Activated CD4-positive, alpha-beta T cell treated with anti-CD3 and anti-CD28 coated beads, Interleukin-2, amount 10 ng/mL, durations not matched to agents 24 days and 14 days (primary cell): Measurements from ENCODE around the gene MTX1. TPM values are rescaled to one million over a fixed set of nuclear protein-coding genes. Genes with fewer than 3 reads are reported as not detected.

ENCODE experiments used
- DNase-seq: peaks from one replicate; pipeline ENCODE4 v3.0.0; 2022
- H3K27ac Mint-ChIP-seq: one replicate; pipeline ENCODE4 v1.8.0; 2022; ENCODE audit warnings: mild to moderate bottlenecking, mixed read lengths
- H3K27me3 Mint-ChIP-seq: one replicate; pipeline ENCODE4 v1.8.0; 2022; ENCODE audit warnings: mixed read lengths
- H3K36me3 Mint-ChIP-seq: one replicate; pipeline ENCODE4 v1.8.0; 2022; ENCODE audit warnings: low read depth, mild to moderate bottlenecking, mixed read lengths
- H3K4me1 Mint-ChIP-seq: one replicate; pipeline ENCODE4 v1.8.0; 2021; ENCODE audit warnings: mixed read lengths
- H3K4me3 Mint-ChIP-seq: one replicate; pipeline ENCODE4 v1.8.0; 2022; ENCODE audit warnings: mild to moderate bottlenecking, moderate library complexity, mixed read lengths
- H3K9me3 Mint-ChIP-seq: one replicate; pipeline ENCODE4 v1.8.0; 2021; ENCODE audit warnings: mixed read lengths
- intact Hi-C: fragments of 100-400 bp; cut with micrococcal nuclease; formaldehyde crosslinking; loops from one replicate; pipeline ENCODE4 v1.15.1; 2023
- total RNA-seq: library from RNA; stranded (reverse); gene quantifications from 2 replicates; pipeline ENCODE4 v1.2.3, GENCODE V29; 2022

The MTX1 gene
- total RNA-seq, 1 donor from 2014 or later: 64.7 TPM

DNA sequence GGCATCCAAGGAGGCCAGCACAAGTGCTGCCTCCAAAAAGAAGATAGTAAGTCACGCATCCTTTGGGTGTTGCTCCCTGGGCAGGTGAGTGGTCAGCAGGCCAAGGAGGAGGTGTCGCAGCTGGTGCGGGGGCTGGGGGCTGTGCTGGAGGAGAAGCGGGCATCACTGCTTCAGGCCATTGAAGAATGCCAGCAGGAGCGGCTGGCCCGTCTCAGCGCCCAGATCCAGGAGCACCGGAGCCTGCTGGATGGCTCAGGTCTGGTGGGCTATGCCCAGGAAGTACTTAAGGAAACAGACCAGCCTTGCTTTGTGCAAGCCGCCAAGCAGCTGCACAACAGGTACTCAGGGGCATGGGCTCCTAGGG, 30.6 kb upstream of the MTX1 start:
- no peak overlapping the region for H3K27ac Mint-ChIP-seq
- H3K4me1 Mint-ChIP-seq: peaks cover 33% of the 10 kb centered on the region
- H3K4me3 Mint-ChIP-seq: no peak overlapping the region
- intact Hi-C loops: no loop called here
- H3K9me3 Mint-ChIP-seq: no peaks in the 10 kb centered on the region
- H3K36me3 Mint-ChIP-seq: peaks cover 32% of the 10 kb centered on the region
- peaks cover 6% of the 10 kb centered on the region for H3K27me3 Mint-ChIP-seq
- DNase-seq: no peak

DNA sequence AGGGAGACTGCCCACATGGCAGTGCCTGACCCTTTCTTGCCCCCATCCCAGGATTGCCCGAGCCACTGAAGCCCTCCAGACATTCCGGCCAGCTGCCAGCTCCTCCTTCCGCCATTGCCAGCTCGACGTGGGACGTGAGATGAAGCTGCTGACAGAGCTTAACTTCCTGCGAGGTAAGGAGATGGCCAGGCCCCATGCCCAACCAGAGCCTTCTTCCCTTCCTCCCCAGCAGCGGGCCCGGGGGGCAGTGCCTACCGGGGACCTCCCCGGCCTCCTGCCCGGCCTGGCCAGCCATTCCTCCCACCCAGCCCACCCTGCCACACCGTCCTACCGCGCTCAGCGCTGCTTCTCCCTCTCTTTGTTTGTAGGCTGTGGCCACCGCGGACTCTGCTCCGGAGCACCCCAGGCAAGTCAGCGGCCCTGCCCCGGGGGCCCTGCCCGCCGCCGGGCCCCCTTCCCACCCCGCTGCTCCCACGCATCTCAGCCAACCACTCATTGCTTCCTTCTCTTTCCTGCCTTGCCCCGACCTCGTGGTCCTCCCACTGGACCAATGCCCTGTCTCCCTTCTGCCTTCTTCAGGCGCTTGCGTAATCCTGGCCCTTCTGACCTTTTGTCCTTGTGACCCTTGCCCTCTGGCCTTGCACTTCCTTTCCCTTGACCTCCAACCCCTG, 29.9 kb upstream of the MTX1 start:
- intact Hi-C loops: no loop called here

DNA sequence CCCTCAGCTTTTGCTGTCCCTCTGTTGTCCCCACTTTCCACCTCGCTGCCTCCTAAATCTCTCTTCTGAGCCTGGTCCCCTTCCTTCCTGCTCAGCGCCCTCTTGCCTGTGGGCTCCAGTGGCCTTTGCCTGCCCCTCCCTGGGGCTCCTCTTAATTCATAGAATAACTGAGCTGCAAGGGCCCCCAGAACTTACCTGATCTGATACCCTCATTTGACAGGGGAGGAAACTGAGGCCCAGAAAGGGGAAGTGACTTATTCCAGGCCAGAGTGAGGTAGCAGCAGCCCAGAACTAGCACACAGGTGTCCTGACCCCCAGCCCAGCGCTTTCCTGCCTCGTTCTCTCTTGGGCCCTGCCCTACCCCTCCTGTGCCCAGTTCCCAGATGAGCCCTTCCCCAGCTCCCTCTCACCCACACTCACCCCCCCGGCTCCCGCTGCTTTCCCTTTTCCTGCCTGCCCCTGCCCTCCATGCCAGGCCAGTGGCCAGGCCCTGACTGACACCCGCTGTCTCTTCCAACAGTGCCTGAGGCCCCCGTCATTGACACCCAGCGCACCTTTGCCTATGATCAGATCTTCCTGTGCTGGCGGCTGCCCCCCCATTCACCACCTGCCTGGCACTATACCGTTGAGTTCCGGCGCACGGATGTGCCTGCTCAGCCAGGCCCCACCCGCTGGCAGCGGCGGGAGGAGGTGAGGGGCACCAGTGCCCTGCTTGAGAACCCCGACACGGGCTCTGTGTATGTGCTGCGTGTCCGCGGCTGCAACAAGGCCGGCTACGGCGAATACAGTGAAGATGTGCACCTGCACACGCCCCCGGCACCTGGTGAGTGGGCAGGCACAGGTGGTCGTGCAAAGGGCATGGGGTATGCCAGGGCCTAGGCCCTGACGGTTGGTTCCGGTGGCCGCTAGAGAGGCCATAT, 29.1 kb upstream of the MTX1 start:
- intact Hi-C loops: no loop called here
- DNase-seq: no peak
- Mint-ChIP-seq H3K36me3 (peaks cover 36% of the 10 kb centered on the region), H3K4me1 (peaks cover 26% of the 10 kb centered on the region), H3K4me3 (no peak overlapping the region), H3K27me3 (no peaks in the 10 kb centered on the region), H3K9me3 (no peaks in the 10 kb centered on the region), H3K27ac (no peak overlapping the region)

More for the DNA sequence above, 29.9 kb upstream of the MTX1 start:
- peaks cover under 1% of the 10 kb centered on the region for H3K27me3 Mint-ChIP-seq
- DNase-seq: no peak
- H3K36me3 Mint-ChIP-seq: peaks cover 34% of the 10 kb centered on the region
- H3K4me1 Mint-ChIP-seq: peaks cover 31% of the 10 kb centered on the region
- H3K4me3 Mint-ChIP-seq: no peak overlapping the region
- H3K27ac Mint-ChIP-seq: no peak overlapping the region
- H3K9me3 Mint-ChIP-seq: no peaks in the 10 kb centered on the region

DNA sequence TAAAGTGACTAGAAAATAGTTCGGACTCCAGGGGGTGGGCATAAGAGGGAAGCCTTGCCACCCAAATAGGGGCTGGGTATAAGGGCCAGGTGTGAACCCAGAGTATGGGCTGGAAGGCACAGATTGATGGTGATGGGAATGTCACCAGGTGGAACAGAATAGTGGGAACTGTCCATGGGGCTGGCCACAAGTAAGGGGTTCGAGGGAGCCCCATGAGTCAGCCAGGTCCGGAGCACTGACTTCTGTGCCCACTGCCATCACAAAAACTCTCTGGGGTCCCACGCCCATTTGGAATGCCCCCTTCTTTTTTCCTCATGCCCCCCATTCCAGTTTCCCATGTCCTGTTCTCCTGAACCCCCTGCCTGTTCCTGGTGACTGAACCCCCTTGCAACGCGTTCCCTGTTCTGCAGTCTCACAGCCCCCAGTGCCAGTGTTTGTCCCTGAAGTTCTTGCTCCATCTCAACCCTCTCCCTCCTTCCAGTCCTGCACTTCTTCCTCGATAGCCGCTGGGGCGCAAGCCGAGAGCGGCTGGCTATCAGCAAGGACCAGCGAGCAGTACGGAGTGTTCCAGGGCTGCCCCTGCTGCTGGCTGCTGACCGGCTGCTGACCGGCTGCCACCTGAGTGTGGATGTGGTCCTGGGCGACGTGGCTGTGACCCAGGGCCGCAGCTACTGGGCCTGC, 27.0 kb upstream of the MTX1 start:
- Mint-ChIP-seq H3K4me1 (peaks cover 9% of the 10 kb centered on the region), H3K36me3 (peaks cover 33% of the 10 kb centered on the region), H3K4me3 (no peak overlapping the region), H3K27me3 (no peaks in the 10 kb centered on the region), H3K27ac (peak overlapping the region; percentile 10), H3K9me3 (no peaks in the 10 kb centered on the region)
- intact Hi-C loops: no loop called here
- DNase-seq: no peak

DNA sequence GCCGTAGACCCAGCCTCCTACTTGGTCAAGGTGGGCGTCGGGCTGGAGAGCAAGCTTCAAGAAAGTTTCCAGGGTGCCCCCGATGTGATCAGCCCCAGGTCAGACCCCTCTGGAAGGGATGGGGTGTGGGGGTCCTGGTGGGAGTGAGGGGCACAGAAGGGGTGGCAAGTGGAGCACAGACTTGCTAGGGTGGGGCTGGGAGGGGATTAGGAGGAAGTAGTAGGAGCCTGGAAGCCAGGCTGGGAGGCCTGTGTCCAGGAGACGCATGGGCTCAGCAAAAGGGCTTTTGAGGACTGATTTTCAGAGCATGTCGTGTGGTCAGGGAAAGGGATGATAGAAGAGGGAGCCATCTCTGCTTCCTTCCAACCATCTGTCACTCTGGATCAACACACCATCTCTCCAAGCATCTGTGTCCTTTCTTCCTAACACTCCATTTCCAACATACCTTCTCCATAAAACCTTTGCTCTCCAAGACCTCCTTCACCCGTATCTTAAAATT, 26.4 kb upstream of the MTX1 start:
- Mint-ChIP-seq H3K27me3 (no peaks in the 10 kb centered on the region), H3K4me3 (no peak overlapping the region), H3K36me3 (peaks cover 28% of the 10 kb centered on the region), H3K9me3 (no peaks in the 10 kb centered on the region), H3K4me1 (peaks cover 7% of the 10 kb centered on the region), H3K27ac (peak overlapping the region; percentile 10)
- DNase-seq: no peak
- intact Hi-C loops: no loop called here

DNA sequence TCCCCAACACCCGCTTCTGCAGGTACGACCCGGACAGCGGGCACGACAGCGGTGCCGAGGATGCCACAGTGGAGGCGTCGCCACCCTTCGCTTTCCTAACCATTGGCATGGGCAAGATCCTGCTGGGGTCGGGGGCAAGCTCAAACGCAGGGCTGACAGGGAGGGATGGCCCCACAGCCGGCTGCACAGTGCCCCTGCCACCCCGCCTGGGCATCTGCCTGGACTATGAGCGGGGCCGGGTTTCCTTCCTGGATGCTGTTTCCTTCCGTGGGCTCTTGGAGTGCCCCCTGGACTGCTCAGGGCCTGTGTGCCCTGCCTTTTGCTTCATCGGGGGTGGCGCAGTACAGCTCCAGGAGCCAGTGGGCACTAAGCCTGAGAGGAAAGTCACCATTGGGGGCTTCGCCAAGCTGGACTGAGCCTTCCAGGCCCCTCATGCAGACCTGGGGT, 24.7 kb upstream of the MTX1 start:
- no peak overlapping the region for H3K27ac Mint-ChIP-seq
- no peak overlapping the region for H3K4me3 Mint-ChIP-seq
- peaks cover 24% of the 10 kb centered on the region for H3K36me3 Mint-ChIP-seq
- no peaks in the 10 kb centered on the region for H3K27me3 Mint-ChIP-seq
- DNase-seq: no peak
- H3K9me3 Mint-ChIP-seq: no peaks in the 10 kb centered on the region
- intact Hi-C loops: no loop called here
- peaks cover 11% of the 10 kb centered on the region for H3K4me1 Mint-ChIP-seq

DNA sequence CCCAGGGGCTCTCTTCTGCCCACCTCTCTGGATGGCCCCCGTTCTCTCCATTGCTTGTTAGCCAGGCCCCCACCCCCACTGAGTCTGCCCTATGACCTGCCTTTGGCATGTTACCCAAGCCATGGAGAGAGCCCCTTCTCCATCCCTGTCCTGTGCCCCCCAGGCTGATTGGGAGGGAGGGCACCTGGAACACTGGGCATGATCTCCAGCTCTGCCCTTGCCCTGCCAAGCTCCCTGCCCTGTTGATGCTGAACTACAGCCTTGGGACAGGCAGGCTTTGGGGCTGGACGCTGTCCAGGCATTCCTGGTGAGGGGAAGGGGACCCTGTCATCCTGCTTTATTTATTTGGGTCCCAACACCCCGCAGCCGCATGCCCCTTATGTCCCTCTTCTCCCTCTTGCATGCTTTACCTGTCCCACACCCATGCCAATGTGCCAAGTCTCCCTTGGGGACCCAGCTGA, 24.1 kb upstream of the MTX1 start:
- DNase-seq: no peak
- peaks cover 21% of the 10 kb centered on the region for H3K36me3 Mint-ChIP-seq
- no peak overlapping the region for H3K27ac Mint-ChIP-seq
- no peaks in the 10 kb centered on the region for H3K27me3 Mint-ChIP-seq
- intact Hi-C loops: no loop called here
- H3K9me3 Mint-ChIP-seq: no peaks in the 10 kb centered on the region
- peaks cover 11% of the 10 kb centered on the region for H3K4me1 Mint-ChIP-seq
- H3K4me3 Mint-ChIP-seq: no peak overlapping the region

DNA sequence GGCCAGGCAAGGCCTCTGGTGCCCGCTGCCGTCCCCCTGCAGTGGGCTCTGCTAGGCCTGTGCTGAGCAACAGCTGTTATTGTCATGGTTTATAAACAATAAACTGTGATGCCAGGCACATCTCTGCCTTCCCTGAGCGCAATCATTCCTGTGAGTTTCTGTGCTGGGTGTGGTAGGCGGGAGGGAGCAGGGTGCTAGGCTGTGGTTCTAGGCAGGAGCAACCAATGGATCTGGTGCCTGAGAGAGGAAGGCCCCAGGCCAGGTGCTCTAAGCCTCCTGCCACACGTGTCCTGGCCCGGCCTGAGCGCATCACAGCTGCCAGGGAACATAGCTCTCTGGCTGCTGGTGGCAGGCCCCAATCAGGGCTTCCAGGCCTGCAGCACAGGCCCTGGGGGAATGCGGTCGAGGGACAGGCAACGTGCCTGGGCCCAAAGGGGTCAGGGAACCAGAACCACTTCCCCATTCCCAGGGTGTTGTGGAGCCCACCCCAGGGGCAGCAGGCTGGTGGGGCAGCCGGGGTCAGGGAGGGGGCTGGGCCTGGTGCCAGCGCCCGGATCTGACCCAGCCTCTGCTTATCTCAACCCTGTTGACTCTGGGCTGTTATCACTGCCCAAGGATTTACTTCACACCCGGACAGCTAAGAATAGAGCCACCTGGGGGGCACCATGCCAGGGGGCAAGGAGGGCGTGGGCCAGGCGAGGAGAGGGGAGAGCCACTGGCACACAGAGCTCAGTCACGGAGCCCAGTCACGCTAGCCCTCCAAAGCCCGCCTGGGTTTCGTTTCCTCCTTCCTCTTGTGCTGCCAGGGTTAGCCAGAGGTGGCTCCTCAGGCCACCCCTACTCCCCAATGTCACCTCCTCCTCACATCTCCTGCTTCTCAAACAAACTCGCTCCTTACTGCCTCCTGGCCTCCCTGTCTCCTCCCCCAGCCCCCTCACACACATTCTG, 23.4 kb upstream of the MTX1 start:
- H3K9me3 Mint-ChIP-seq: no peaks in the 10 kb centered on the region
- peaks cover 16% of the 10 kb centered on the region for H3K36me3 Mint-ChIP-seq
- H3K4me1 Mint-ChIP-seq: peaks cover 11% of the 10 kb centered on the region
- intact Hi-C loops: no loop called here
- no peak overlapping the region for H3K4me3 Mint-ChIP-seq
- H3K27ac Mint-ChIP-seq: peak overlapping the region; percentile 13
- no peak for DNase-seq
- no peaks in the 10 kb centered on the region for H3K27me3 Mint-ChIP-seq

DNA sequence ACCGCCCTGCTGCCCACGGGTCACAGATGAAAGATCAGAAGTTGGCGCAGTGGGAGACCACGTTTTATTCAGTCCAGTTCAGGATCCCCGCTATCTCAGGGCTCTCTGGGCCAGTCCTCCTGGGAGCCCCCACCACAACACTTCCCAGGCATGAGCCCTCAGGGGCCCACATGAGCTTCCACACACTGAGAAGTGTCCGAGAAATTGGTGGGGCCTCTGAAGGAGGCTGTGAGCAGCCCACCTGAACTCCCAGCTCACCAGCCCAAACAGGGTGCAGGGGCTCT, 22.8 kb upstream of the MTX1 start:
- Mint-ChIP-seq H3K36me3 (peaks cover 16% of the 10 kb centered on the region), H3K9me3 (no peaks in the 10 kb centered on the region), H3K27me3 (no peaks in the 10 kb centered on the region), H3K27ac (peak overlapping the region; percentile 13), H3K4me1 (peaks cover 11% of the 10 kb centered on the region), H3K4me3 (no peak overlapping the region)
- no peak for DNase-seq
- intact Hi-C loops: no loop called here

DNA sequence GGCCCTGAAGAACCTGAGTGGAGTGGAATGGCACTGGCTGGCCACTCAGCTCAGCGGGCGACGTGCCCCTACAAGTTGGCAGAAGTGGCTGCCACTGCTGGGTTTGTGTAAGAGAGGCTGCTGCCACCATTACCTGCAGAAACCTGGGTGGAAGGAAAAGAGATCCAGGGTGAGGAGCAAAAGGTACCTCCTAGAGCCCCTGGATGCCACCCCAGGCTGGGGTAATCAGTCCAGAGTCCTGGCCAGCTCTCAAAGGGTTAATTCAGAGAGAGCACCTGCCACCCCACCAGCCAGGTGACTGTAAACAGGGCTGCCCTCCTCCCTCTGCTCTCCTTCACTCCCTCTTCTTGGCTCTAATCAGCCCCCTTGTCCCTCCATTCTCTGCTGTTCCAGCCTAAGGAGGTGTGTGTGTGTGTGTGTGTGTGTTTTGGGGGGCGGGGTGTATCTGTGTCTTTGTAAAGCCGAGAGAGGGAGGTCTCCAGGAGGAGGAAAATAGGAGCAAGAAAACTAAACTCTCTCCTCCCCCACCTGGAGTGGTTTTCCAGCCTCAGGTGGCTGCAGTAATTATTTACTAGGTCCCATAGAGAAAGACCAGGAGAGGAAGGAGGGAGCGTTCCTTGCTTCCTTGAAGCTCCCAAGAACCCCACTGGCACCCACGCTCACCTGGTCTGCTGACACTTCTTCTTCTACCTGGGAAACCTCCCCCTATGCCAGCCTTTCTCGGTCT, 22.3 kb upstream of the MTX1 start:
- Mint-ChIP-seq H3K27ac (no peak overlapping the region), H3K27me3 (no peaks in the 10 kb centered on the region), H3K4me1 (peaks cover 11% of the 10 kb centered on the region), H3K9me3 (no peaks in the 10 kb centered on the region), H3K36me3 (peaks cover 15% of the 10 kb centered on the region), H3K4me3 (no peak overlapping the region)
- intact Hi-C loops: no loop called here
- no peak for DNase-seq

DNA sequence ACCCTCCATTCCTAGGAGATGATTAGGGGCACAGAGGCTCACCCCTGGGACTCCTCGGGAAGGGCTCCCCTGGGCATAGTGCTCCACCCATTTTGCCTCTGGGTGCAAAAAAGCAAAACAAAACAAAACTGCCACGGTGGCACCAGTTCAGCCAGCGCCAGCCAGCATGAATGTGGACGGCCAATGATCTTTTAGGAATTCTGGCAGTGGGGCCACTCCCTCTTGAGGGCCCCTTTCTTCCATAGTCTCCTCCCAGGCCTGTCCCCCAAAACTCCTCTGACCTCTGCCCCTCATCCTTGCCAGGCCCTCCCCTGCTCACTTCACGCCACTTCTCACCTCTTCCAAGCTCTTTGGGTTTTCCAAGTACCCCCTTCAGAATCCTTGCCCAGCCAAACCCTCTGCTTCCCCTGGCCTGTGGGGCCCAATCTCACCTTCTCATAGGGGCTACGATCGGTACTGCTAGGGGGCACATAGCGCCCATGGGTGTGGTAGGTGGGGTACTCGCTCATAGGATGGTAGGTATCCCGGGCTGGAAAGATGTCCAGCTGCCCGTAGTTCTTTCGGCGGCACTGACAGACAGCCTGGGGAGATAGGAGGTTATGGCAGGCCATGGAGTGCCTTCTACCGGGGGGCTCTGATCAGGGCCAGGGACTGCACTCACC, 21.6 kb upstream of the MTX1 start:
- no peak overlapping the region for H3K4me3 Mint-ChIP-seq
- H3K27me3 Mint-ChIP-seq: no peaks in the 10 kb centered on the region
- peaks cover 13% of the 10 kb centered on the region for H3K36me3 Mint-ChIP-seq
- H3K4me1 Mint-ChIP-seq: peaks cover 13% of the 10 kb centered on the region
- no peak overlapping the region for H3K27ac Mint-ChIP-seq
- DNase-seq: no peak
- intact Hi-C loops: no loop called here
- no peaks in the 10 kb centered on the region for H3K9me3 Mint-ChIP-seq

DNA sequence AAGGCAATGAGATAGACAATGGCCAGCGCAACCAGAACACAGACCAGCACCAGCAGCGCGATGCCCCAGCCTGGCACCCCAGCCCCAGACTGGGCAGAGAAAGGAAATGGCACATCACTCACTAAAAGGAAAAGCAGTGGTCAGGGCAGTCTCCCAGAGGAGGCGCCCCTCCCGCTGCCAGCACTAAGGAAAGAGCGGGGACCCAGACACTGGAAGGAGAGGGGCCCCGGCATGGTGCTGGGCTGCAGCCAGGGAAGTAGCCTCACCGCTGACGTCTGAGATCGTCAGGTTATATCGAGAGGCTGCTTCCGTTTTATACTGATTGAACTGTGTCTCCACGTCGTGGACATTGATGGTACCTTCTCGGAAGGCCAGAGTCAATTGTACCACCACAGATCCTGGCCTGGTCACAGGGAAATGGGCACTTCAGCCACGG, 21.0 kb upstream of the MTX1 start:
- peak overlapping the region; percentile 55 for H3K27ac Mint-ChIP-seq
- peaks cover 18% of the 10 kb centered on the region for H3K4me1 Mint-ChIP-seq

More for the DNA sequence above, 21.0 kb upstream of the MTX1 start:
- no peak for DNase-seq
- Mint-ChIP-seq H3K36me3 (peaks cover 9% of the 10 kb centered on the region), H3K4me3 (no peak overlapping the region), H3K9me3 (no peaks in the 10 kb centered on the region), H3K27me3 (no peaks in the 10 kb centered on the region)
- intact Hi-C loops: no loop called here
